H1 (cell line): ENCODE results near the gene CLEC2D. TPM values are rescaled to one million over a fixed set of nuclear protein-coding genes. Genes with fewer than 3 reads are reported as not detected.

Experiments
- CTCF ChIA-PET: fragments of 300-600 bp; sonication (Branson Sonifier 250); formaldehyde crosslinking; loops from one replicate; lab custom pipeline; 2021; ENCODE audit not compliant: partially characterized antibody; lab: Charles Lee
- POLR2A ChIA-PET: fragments of 300-600 bp; sonication (Branson Sonifier 250); formaldehyde crosslinking; loops from one replicate; lab custom pipeline; 2021; ENCODE audit warnings: inconsistent platforms; ENCODE audit not compliant: partially characterized antibody; lab: Charles Lee
- DNase-seq, 2 experiments: peaks; one replicate each; pipeline versions ENCODE4 v3.0.0 to v3.0.0-alpha.2; 2010 to 2022; ENCODE audit warnings: low spot score in 2 of 2, low read depth in 1 of 2, mixed read lengths in 1 of 2
- FAIRE-seq: peaks from 2 replicates; lab custom pipeline; 2011; peaks lifted over from hg19 to GRCh38; lab: Jason Lieb, UNC
- H2AFZ ChIP-seq: 2 replicates; pipeline ENCODE4 v1.8.1; 2012; ENCODE audit warnings: low read length, inconsistent platforms
- H2AK5ac ChIP-seq: 2 replicates; pipeline ENCODE4 v1.6.1; 2013; ENCODE audit warnings: low read depth, low read length
- H2BK120ac ChIP-seq: replicated peaks from 2 replicates; pipeline ENCODE3; 2013; ENCODE audit warnings: low read depth, low read length, inconsistent platforms
- H2BK12ac ChIP-seq: 2 replicates; pipeline ENCODE4 v1.6.1; 2013; ENCODE audit warnings: low read depth, low read length
- H2BK15ac ChIP-seq: 2 replicates; pipeline ENCODE4 v1.6.1; 2013; ENCODE audit warnings: low read length
- H2BK20ac ChIP-seq: 2 replicates; pipeline ENCODE4 v1.6.1; 2013; ENCODE audit warnings: low read length
- H2BK5ac ChIP-seq: 2 replicates; pipeline ENCODE4 v1.6.1; 2013; ENCODE audit warnings: low read depth, low read length
- H3K14ac ChIP-seq: 2 replicates; pipeline ENCODE4 v1.6.1; 2013; ENCODE audit warnings: inconsistent platforms; ENCODE audit not compliant: insufficient read length
- H3K18ac ChIP-seq: 2 replicates; pipeline ENCODE4 v1.6.1; 2013; ENCODE audit warnings: low read length; ENCODE audit errors: extremely low read depth
- H3K23ac ChIP-seq: 2 replicates; pipeline ENCODE4 v1.6.1; 2013; ENCODE audit warnings: inconsistent platforms; ENCODE audit not compliant: insufficient read length
- H3K23me2 ChIP-seq: 2 replicates; pipeline ENCODE4 v1.6.1; 2013; ENCODE audit warnings: low read depth, low read length
- H3K27ac ChIP-seq: 2 replicates; pipeline ENCODE4 v1.6.1; 2011; ENCODE audit warnings: low read depth, low read length, inconsistent platforms
- H3K27me3 ChIP-seq, 4 experiments: replicated peaks in 1 of 4; 1 replicate in 1 of 4; 2 replicates in 3 of 4; pipeline versions ENCODE4 v1.6.1 to v1.8.1; 2011 to 2013; ENCODE audit warnings: low read length in 3 of 4, mild to moderate bottlenecking in 3 of 4, inconsistent platforms in 2 of 4, mixed read lengths in 2 of 4, moderate library complexity in 1 of 4; ENCODE audit not compliant: control insufficient read depth in 3 of 4, insufficient read depth in 3 of 4; ENCODE audit errors: extremely low read depth in 1 of 4
- H3K36me3 ChIP-seq, 4 experiments: 2 replicates each; pipeline versions ENCODE4 v1.6.1 to v1.8.1; 2011 to 2013; ENCODE audit warnings: mild to moderate bottlenecking in 4 of 4, low read length in 3 of 4, moderate library complexity in 2 of 4, control low read depth in 1 of 4, inconsistent platforms in 1 of 4; ENCODE audit not compliant: insufficient read depth in 4 of 4, control insufficient read depth in 2 of 4
- H3K4ac ChIP-seq: replicated peaks from 2 replicates; pipeline ENCODE3; 2013; ENCODE audit warnings: low read length, low read depth, mixed read lengths, inconsistent platforms; ENCODE audit not compliant: insufficient read length
- H3K4me1 ChIP-seq, 4 experiments: replicated peaks in 1 of 4; 1 replicate in 1 of 4; 2 replicates in 3 of 4; pipeline versions ENCODE4 v1.6.1 to v1.8.1; 2011 to 2013; ENCODE audit warnings: low read length in 3 of 4, inconsistent platforms in 2 of 4, mixed read lengths in 1 of 4; ENCODE audit not compliant: insufficient read depth in 4 of 4, control insufficient read depth in 3 of 4
- H3K4me2 ChIP-seq, 2 experiments: 2 replicates each; pipeline versions ENCODE4 v1.6.1 to v1.8.1; 2011 to 2013; ENCODE audit warnings: low read depth in 2 of 2, low read length in 2 of 2, control low read depth in 1 of 2, inconsistent platforms in 1 of 2, mild to moderate bottlenecking in 1 of 2; ENCODE audit not compliant: insufficient read depth in 1 of 2
- H3K4me3 ChIP-seq, 4 experiments: fragments of 200-600, 300-600 bp in 1 of 4; sonication (generic), shearing (Covaris generic), sonication (Bioruptor Twin) in 1 of 4; 2 replicates each; pipeline versions ENCODE4 v1.5.1 to v1.8.1; 2011 to 2016; ENCODE audit warnings: low read length in 4 of 4, low read depth in 3 of 4, control low read depth in 2 of 4, inconsistent platforms in 2 of 4, mild to moderate bottlenecking in 2 of 4, mixed read lengths in 1 of 4, moderate library complexity in 1 of 4; ENCODE audit not compliant: insufficient read depth in 2 of 4; ENCODE audit errors: extremely low read depth in 1 of 4
- H3K56ac ChIP-seq: replicated peaks from 2 replicates; pipeline ENCODE3; 2013; ENCODE audit warnings: low read depth, mild to moderate bottlenecking, mixed read lengths, low read length, inconsistent platforms; ENCODE audit not compliant: insufficient read length
- H3K79me1 ChIP-seq: 2 replicates; pipeline ENCODE4 v1.6.1; 2013; ENCODE audit warnings: low read depth, low read length, control low read depth
- H3K79me2 ChIP-seq, 2 experiments: 2 replicates each; pipeline versions ENCODE4 v1.6.1 to v1.8.1; 2012 to 2013; ENCODE audit warnings: low read length in 2 of 2, mild to moderate bottlenecking in 2 of 2, inconsistent platforms in 1 of 2; ENCODE audit not compliant: insufficient read depth in 2 of 2, control insufficient read depth in 1 of 2
- H3K9ac ChIP-seq, 4 experiments: replicated peaks in 1 of 4; 1 replicate in 1 of 4; 2 replicates in 3 of 4; pipeline versions ENCODE4 v1.6.1 to v1.8.1; 2011 to 2013; ENCODE audit warnings: low read depth in 3 of 4, low read length in 3 of 4, control low read depth in 2 of 4, mild to moderate bottlenecking in 2 of 4, moderate library complexity in 2 of 4, inconsistent platforms in 1 of 4; ENCODE audit errors: extremely low read depth in 1 of 4
- H3K9me3 ChIP-seq, 2 experiments: 2 replicates each; pipeline versions ENCODE4 v1.6.1 to v1.8.1; 2012 to 2013; ENCODE audit warnings: mild to moderate bottlenecking in 2 of 2, moderate library complexity in 2 of 2, control low read depth in 1 of 2, inconsistent platforms in 1 of 2, low read depth in 1 of 2, low read length in 1 of 2, mixed read lengths in 1 of 2; ENCODE audit not compliant: insufficient read depth in 2 of 2
- H4K20me1 ChIP-seq, 2 experiments: replicated peaks in 1 of 2; 2 replicates each; pipeline versions ENCODE3 to v1.8.1; 2011 to 2013; ENCODE audit warnings: inconsistent platforms in 2 of 2, low read length in 2 of 2, mild to moderate bottlenecking in 1 of 2; ENCODE audit not compliant: insufficient read depth in 2 of 2, control insufficient read depth in 1 of 2
- H4K5ac ChIP-seq: 2 replicates; pipeline ENCODE4 v1.6.1; 2013; ENCODE audit warnings: low read length, low read depth, mixed read lengths, inconsistent platforms; ENCODE audit not compliant: insufficient read length
- H4K8ac ChIP-seq: 2 replicates; pipeline ENCODE4 v1.8.0; 2013; ENCODE audit warnings: mild to moderate bottlenecking, moderate library complexity, low read length, inconsistent platforms; ENCODE audit not compliant: insufficient read depth; ENCODE audit errors: extremely low read depth
- H4K91ac ChIP-seq: replicated peaks from 2 replicates; pipeline ENCODE3; 2013; ENCODE audit warnings: low read length, mixed read lengths, inconsistent platforms; ENCODE audit not compliant: insufficient read length
- BACH1 ChIP-seq: IDR thresholded peaks from 2 replicates; pipeline ENCODE4 v1.6.1; 2012; ENCODE audit warnings: low read length, improper control_type of control experiment
- CEBPB ChIP-seq: IDR thresholded peaks from 2 replicates; pipeline ENCODE4 v1.6.1; 2012; ENCODE audit warnings: low read depth, low read length
- CHD2 ChIP-seq: IDR thresholded peaks from 2 replicates; pipeline ENCODE4 v1.6.1; 2012; ENCODE audit warnings: low read length, improper control_type of control experiment
- HDAC6 ChIP-seq: IDR thresholded peaks from one replicate; pipeline ENCODE4 v1.7.1; 2012; ENCODE audit warnings: low read depth, mild to moderate bottlenecking, inconsistent platforms, low read length, moderate library complexity
- RBBP5 ChIP-seq: IDR thresholded peaks from 2 replicates; pipeline ENCODE4 v1.7.1; 2012; ENCODE audit warnings: low read depth, mild to moderate bottlenecking, inconsistent platforms, low read length, moderate library complexity, borderline replicate concordance
- SIN3A ChIP-seq, 2 experiments: IDR thresholded peaks in 1 of 2; conservative IDR thresholded peaks in 1 of 2; 2 replicates each; pipeline ENCODE4 v1.6.1; 2011 to 2012; ENCODE audit warnings: low read length in 2 of 2, improper control_type of control experiment in 1 of 2, low read depth in 1 of 2, mild to moderate bottlenecking in 1 of 2
- SIRT6 ChIP-seq: IDR thresholded peaks from one replicate; pipeline ENCODE4 v1.7.1; 2012; ENCODE audit warnings: low read length, inconsistent platforms
- TBP ChIP-seq: IDR thresholded peaks from 2 replicates; pipeline ENCODE4 v1.6.1; 2011; ENCODE audit warnings: low read depth, low read length, improper control_type of control experiment
- WGBS, 2 experiments: shearing (Covaris generic) in 1 of 2; methylation state at CpG; one replicate each; pipeline versions ENCODE4 v1.1.6 to v1.1.7; 2013 to 2015; ENCODE audit warnings: low lambda C conversion rate in 2 of 2, mixed read lengths in 2 of 2, inconsistent platforms in 1 of 2, low coverage in 1 of 2, missing lambda C conversion rate in 1 of 2; ENCODE audit not compliant: insufficient replicate concordance in 2 of 2, insufficient coverage in 1 of 2, insufficient read length in 1 of 2; ENCODE audit errors: extremely low coverage in 1 of 2, missing lambda C conversion rate in 1 of 2; 5-methylcytosine and 5-hydroxymethylcytosine counted together
- polyA plus RNA-seq, 7 experiments: library from polyadenylated mRNA; depleted of rRNA in 3 of 7; stranded (reverse) in 5 of 7; unstranded in 2 of 7; fragments of >200 nt in 5 of 7; fragments of 200-250 nt in 2 of 7; gene quantifications; 1 replicate in 5 of 7; 2 replicates in 1 of 7; 4 replicates in 1 of 7; pipeline versions ENCODE4 v1.2.1 to v1.2.3, GENCODE V29; 2011 to 2013; ENCODE audit warnings: missing spikeins in 2 of 7, mixed read lengths in 2 of 7
- total RNA-seq: library from RNA; stranded (reverse); fragmentation: NEBNext Ultra II Directional; extraction: Animal tissue kit (Norgen Biotek cat#: 25700); gene quantifications from 2 replicates; pipeline ENCODE4 v1.2.1, GENCODE V29; 2021

The CLEC2D gene
- total and polyA plus RNA-seq, 2 of the 8 experiments (the other 6 are each of a cell fraction or from before 2014, with no cell fraction given): 4.2 to 6.2 TPM

GRCh38 chr12:9745199-9745598 lies 75.7 kb downstream of the CLEC2D start:
- Histone ChIP-seq H2BK12ac (no peak overlapping the region), H3K27ac (no peak overlapping the region), H3K23me2 (no peaks in the 10 kb centered on the region), H3K79me2 (no peaks in the 10 kb centered on the region), H3K79me1 (no peaks in the 10 kb centered on the region), H3K27me3 (no peaks in the 10 kb centered on the region), H2AFZ (no peak overlapping the region), H3K56ac (no peak overlapping the region), H3K18ac (no peak overlapping the region), H2AK5ac (no peak overlapping the region), H2BK5ac (no peak overlapping the region), H4K5ac (no peak overlapping the region), H4K8ac (no peak overlapping the region), H2BK120ac (no peak overlapping the region), H4K20me1 (no peaks in the 10 kb centered on the region), H3K36me3 (no peaks in the 10 kb centered on the region), H2BK20ac (no peak overlapping the region), H3K4me1 (peaks cover 0 to under 1% (median 0%) of the 10 kb centered on the region in 4 experiments; a peak in 1 of 7 replicates), H3K4ac (no peak overlapping the region), H3K9me3 (no peaks in the 10 kb centered on the region), H4K91ac (no peak overlapping the region), H2BK15ac (no peak overlapping the region), H3K14ac (no peak overlapping the region), H3K23ac (no peak overlapping the region), H3K4me2 (no peak overlapping the region), H3K4me3 (no peak overlapping the region), H3K9ac (no peak overlapping the region)
- no peak for DNase-seq
- ChIA-PET CTCF (interaction anchor here (0.7 to 15.3 kb wide), 7 partner anchors 9 to 1039 kb away, joined by 3 to 278 read pairs (median 4); no protein-coding TSS in a partner anchor), POLR2A (no interaction called here)
- WGBS, 2 experiments: 86% methylated on average over 3 of the region's 3 CpGs; no CpG with 5 or more reads in 1 of the 2 experiments
- FAIRE-seq: peak; percentile 7
- TF ChIP-seq TBP (no peak), CHD2 (no peak), SIRT6 (no peak), CEBPB (no peak), RBBP5 (no peak), SIN3A (conservative IDR thresholded peaks at IDR 0.05 in 1 of 2, IDR thresholded peaks at IDR 0.05 in 1 of 2; ENCODE audit: low read depth in 1 of 2, low read length in 2 of 2) (no peak), BACH1 (no peak), HDAC6 (no peak)
